Astrocyte of the spinal cord (primary cell): Measurements from ENCODE around the gene MEGF8.

Experiments
- DNase-seq: peaks from one replicate; pipeline ENCODE4 v3.0.0; 2011; ENCODE audit warnings: low read depth, low spot score
- H3K4me3 ChIP-seq: 2 replicates; pipeline ENCODE4 v1.5.1; 2011; ENCODE audit warnings: low read depth, mild to moderate bottlenecking, low read length, moderate library complexity
- CTCF ChIP-seq: IDR thresholded peaks from 2 replicates; pipeline ENCODE4 v1.5.1; 2012; ENCODE audit warnings: low read depth, mild to moderate bottlenecking, low read length, inconsistent platforms
- in situ Hi-C: cut with HindIII; loops from 2 replicates; pipeline ENCODE4 v1.10.0; 2017; ENCODE audit warnings: low sequenced_read_pairs

Gene MEGF8

GRCh38 chr19:42290523-42291434 lies 34.7 kb upstream of the MEGF8 start:
- peak; percentile 54 for TF ChIP-seq CTCF
- H3K4me3 ChIP-seq = no peak overlapping the region
- in situ Hi-C loops = no loop called here
- DNase-seq = no peak

GRCh38 chr19:42291435-42291810 lies 34.0 kb upstream of the MEGF8 start:
- no peak for DNase-seq
- in situ Hi-C loops = no loop called here
- H3K4me3 ChIP-seq = no peak overlapping the region
- TF ChIP-seq CTCF = no peak

GRCh38 chr19:42292042-42292960 lies 33.1 kb upstream of the MEGF8 start:
- in situ Hi-C loops = no loop called here
- no peak for DNase-seq
- TF ChIP-seq CTCF = no peak
- no peak overlapping the region for H3K4me3 ChIP-seq

GRCh38 chr19:42292963-42293362 lies 32.5 kb upstream of the MEGF8 start:
- in situ Hi-C loops = no loop called here
- H3K4me3 ChIP-seq = no peak overlapping the region
- DNase-seq = no peak
- TF ChIP-seq CTCF = no peak

- peak; percentile 37 for TF ChIP-seq CTCF
- DNase-seq = no peak
- in situ Hi-C loops = no loop called here
- H3K4me3 ChIP-seq = no peak overlapping the region
These were observed 31.9 kb upstream of the MEGF8 start for GRCh38 chr19:42293540-42293939.

GRCh38 chr19:42293948-42294347 lies 31.5 kb upstream of the MEGF8 start:
- H3K4me3 ChIP-seq = no peak overlapping the region
- in situ Hi-C loops = no loop called here
- DNase-seq = no peak
- no peak for TF ChIP-seq CTCF
